CD4-positive, alpha-beta T cell treated with Interleukin-1 beta for 1 hour (primary cell): ENCODE results near the gene P4HA3.

Source experiments
- DNase-seq, 2 donors: peaks; one replicate each; pipeline ENCODE4 v3.0.0-alpha.2; 2020 to 2022

Gene P4HA3

GRCh38 chr11:74316772-74317505 lies 5.5 kb upstream of the P4HA3 start:
- DNase-seq = no peak

DNA sequence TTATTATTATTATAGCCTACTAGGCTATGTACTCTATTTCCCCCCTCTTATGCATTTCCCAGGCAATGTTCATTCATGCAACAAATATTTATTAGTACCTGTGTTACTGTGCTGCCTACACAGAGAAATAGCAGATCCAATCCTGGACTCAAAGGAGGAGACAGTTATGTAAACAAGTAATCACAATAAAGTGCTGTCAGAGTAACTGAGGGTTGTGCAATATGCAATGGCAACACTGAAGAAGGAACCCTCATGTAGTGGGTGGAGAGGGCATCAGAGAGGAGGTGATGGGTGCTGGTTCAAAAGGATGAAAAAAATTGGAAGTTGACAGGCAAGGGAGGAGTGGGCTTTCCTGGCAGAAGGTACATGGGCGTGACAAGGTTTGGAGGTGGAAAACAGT lies 886 bp upstream of the P4HA3 start:
- no peak for DNase-seq

GRCh38 chr11:74310857-74311256 lies 583 bp downstream of the P4HA3 start:
- no peak for DNase-seq

- DNase-seq = no peak
Observed at GRCh38 chr11:74307434-74307833, 4.0 kb downstream of the P4HA3 start.

DNA sequence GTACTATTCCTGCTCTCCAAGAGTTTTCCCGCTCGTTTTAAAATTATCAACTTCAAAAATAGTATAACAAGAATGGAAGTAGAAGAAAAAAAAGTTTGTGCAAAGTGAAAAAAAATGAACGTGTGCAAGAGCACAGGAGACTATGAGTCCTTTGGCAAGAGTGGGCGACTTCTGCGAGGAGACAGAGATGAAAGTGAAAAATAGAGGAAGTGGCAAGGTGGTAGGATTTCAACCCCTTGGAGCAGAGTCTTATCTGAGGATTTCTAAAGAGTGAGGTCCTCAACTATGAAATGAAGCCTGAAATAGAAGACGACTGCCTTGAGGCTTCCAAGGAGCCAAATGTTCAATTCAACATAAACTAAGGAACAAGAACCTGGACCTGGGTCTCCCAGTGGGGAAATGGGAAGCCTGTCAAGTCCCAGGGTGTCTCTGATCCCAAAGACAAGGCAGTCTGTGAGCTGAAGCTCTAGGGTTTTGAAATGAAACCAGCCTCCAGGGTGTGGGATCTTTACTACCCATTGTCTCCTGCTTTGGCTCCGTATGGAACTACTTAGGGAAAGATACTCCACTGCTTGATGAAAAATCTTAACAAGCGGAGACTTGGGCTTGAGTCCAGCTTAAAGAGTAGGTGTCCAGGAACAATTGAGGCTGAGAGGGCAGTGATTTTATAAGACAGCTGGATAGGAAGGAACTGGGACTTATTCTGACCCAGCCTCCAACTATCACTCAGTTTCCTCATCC lies 4.8 kb downstream of the P4HA3 start:
- no peak for DNase-seq

DNA sequence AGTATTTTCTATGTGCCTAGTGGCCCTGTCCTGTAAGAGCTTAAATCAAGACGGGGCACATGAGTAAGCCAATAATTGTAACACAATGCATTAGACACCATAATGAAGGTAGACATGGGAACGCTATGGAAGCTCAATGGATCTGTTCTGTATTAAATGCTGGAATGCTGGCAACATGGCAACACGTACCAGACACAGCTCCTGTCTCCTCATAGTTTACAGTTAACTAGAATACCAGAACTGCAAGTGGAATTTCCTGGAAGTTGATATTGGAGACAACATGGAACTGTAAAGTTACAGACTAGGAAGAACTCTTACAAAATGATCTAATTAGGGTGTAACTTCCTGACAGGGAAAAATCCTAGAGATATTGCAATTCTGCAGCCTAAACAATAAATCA lies 12.4 kb downstream of the P4HA3 start:
- DNase-seq = no peak

GRCh38 chr11:74297484-74297883 lies 14.0 kb downstream of the P4HA3 start:
- DNase-seq = no peak

GRCh38 chr11:74288911-74289310 lies 22.5 kb downstream of the P4HA3 start:
- DNase-seq = no peak

DNA sequence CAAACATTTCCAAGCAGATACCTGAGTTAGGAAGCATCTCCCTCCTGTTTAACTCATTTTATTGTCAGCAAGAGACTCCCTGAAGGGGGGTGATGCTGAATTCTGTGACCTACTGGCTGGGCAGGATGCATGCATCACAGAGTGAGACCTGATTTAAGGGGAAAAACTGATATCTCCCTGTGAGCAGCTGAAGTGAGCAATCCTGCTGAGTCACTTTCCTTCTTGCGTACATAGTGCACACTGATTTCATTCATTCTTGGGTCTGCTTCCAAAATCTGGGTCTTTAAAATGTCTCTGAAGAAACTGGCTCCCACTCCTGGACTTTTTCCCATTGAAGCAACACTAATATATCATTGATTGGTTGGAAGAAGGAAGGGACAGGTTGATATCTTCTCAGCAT lies 23.3 kb downstream of the P4HA3 start:
- DNase-seq = no peak

DNA sequence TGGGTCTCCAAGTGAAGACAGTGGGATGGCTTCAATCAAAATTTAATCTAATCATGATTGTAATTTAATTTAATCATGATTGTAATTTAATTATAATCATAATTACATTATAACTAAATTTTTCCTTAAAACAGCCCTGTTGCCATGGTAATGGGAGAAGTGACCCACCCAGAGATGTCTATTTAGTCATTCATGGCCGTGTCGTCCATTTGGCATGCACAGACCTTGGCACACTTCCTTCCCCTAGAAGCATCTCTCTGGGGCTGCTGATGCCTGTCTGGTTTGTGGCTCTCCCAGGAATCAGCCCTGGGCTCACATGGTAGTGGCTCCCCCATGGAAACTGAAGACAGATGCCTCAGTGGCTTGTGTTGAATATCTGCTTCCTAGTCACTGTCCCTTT lies 27.0 kb downstream of the P4HA3 start:
- DNase-seq = no peak

GRCh38 chr11:74283580-74284180 lies 27.8 kb downstream of the P4HA3 start:
- no peak for DNase-seq

- no peak for DNase-seq
Observed at GRCh38 chr11:74282914-74283371, 28.5 kb downstream of the P4HA3 start.

DNA sequence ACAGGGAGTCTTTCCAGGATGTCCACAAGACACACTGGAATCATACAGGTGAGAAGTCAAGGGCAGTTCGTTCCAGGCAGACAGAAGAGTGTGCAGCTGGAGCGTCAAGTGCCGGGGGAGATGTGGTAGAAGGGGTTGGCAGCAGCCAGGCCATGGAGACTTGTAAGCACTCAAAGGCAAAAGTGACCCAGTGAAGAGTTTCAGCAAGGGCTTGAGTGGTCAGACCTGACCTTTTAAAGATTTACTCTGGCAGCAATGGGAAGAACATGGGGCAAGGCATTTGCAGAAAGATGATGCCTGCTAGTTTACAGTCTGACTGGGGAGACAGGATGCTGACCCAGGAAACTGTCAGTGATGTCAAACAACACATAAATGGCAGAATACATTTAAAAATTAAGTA lies 29.0 kb downstream of the P4HA3 start:
- DNase-seq = no peak

DNA sequence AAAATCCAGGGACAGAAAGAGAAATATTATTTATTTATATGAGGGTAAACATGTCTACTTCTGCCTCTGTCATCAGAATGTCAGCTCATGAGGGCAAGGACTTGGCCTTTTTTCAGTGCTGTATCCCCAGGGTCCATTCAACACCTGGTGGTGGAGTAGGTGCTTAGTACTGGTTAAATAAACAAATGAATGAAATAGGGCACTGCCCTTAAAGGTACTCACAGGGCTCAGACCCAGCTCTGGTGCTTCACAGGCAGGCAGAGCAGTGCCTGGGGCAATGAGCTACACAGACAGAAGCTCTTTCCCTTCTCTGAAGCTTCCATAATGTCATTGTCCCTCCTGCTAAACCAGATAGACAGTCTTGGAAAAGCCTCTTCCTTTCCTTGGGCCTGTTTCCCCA lies 30.9 kb downstream of the P4HA3 start:
- DNase-seq = no peak

DNA sequence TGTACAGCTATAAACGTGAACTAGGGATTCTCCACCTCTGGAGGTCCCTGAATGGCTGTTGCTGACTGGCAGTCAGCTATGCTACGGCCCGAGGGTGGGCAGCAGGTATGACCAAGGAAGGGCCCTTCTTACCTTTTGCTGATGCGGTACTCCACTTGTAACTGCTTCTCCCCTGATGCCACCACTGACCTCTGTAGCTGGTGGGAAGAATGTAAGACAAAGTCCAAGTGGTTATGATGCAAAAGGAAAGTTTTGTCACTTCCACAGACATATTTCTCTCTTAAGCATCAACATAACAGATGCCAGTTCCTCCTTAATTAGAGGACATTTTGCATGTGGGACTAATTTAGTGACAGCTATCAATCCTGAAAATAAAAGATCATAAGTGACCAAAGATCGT lies 32.2 kb downstream of the P4HA3 start:
- no peak for DNase-seq

DNA sequence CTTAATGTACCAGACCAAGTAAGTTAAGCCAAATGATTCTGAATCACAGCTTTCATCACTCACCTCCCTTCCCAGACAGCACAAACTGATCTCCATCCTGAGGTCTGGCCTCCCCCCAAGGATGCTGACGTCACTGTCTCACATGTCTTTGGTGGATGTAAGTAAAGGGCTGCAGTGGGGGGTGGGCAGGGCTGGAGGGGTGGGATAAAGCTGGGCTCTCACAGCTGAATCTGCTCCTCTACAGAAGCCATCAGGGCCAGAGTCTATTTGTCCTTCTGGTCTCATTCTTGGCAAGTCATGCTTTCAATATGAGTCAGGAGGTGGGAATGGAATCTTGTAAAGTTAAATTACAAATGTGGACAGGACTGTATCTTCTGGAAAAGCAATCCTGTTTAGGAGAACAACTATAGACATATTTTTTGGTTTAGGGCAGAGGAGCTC lies 32.7 kb downstream of the P4HA3 start:
- DNase-seq = no peak

GRCh38 chr11:74278103-74278502 lies 33.3 kb downstream of the P4HA3 start:
- DNase-seq = no peak

DNA sequence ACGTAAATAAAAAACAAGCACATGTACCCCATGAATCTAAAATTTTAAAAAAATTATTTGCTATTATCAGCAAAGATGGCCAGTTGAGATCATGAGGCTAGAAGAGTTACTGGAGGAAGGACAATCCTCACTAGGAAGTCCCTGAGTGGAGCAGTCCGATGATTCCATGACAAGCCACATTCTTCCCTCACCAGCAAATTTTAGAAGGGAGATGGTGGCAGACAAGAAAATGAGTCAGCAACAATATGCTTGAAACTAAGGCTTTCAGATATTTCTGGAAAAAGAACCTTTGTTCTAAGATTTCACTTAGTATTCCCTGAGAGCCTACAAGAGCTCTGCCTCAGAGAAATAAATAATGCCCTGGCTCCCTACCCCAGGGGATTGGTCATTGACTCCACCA lies 34.9 kb downstream of the P4HA3 start:
- DNase-seq = no peak

DNA sequence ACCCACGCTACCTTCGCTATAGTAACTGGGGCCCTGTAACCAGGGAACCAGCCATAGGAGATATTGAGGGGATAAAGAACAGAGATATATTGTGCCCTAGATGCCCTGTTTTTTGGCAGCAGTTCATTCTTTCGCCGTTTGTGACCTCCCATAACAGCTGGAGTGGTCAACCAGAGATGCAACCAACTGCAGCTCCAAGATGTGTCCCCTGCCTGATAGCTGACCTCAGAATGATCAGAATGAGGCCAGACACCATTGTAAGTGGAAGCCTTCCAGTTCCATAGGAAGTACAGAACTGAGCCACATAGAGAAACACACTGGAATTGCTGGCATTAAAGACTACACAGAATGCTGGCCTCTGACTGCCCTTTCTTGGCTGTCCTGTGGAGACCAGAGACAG lies 39.2 kb downstream of the P4HA3 start:
- no peak for DNase-seq

- DNase-seq = no peak
Observed at GRCh38 chr11:74269161-74269811, 42.2 kb downstream of the P4HA3 start.

- no peak for DNase-seq
Observed at GRCh38 chr11:74268456-74268855, 43.0 kb downstream of the P4HA3 start.

DNA sequence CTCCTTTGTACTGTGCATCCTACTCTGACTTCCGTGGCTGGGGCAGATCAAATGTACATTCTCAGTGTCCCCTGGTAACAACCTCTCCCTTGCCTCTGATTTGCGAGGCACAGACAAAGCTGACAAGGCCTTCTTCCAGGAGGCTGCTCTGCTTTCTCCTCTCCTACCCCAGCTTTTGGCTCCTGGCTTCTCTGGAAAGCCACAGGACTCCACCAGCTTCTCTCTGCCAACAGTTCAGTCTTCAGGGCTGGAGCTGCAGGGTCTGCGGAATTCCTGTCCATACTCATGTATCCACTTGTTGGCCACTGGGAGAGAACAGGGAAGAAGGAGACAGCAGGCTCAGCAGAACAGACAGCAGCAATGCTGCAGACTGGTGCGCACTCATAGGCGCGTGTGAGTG lies 44.4 kb downstream of the P4HA3 start:
- DNase-seq = no peak

- no peak for DNase-seq
Observed at GRCh38 chr11:74265256-74265655, 46.2 kb downstream of the P4HA3 start.

GRCh38 chr11:74262725-74263124 lies 48.7 kb downstream of the P4HA3 start:
- DNase-seq = no peak
